Prostate gland (tissue), 2 donors: ENCODE data around the gene ATPAF2.

ENCODE experiments used
- CTCF ChIP-seq, 4 experiments: fragments of 200-600 bp in 2 of 4; fragments of 450-650 bp in 2 of 4; sonication (generic) in 2 of 4; IDR thresholded peaks; 1 replicate in 3 of 4; 2 replicates in 1 of 4; pipeline ENCODE4 v1.5.1; 2016 to 2019; ENCODE audit warnings: antibody characterized with exemption in 4 of 4, mild to moderate bottlenecking in 2 of 4, moderate library complexity in 2 of 4
- POLR2A ChIP-seq: fragments of 450-650 bp; IDR thresholded peaks from one replicate; pipeline ENCODE4 v1.6.1; 2016; ENCODE audit warnings: antibody characterized with exemption, mild to moderate bottlenecking
- POLR2AphosphoS5 ChIP-seq: sonication (generic); formaldehyde crosslinking; IDR thresholded peaks from one replicate; pipeline ENCODE4 v1.6.1; 2017; ENCODE audit warnings: antibody characterized with exemption

GRCh38 chr17:18020971-18021370 is 18.0 kb downstream of the ATPAF2 start:
- TF ChIP-seq POLR2A (no peak), CTCF (IDR thresholded peaks at IDR 0.05) (no peak), POLR2AphosphoS5 (no peak)
